Colonic mucosa (tissue), 4 donors: Measurements from ENCODE around the gene LEMD2. TPM values are rescaled to one million over a fixed set of nuclear protein-coding genes. Genes with fewer than 3 reads are reported as not detected.

Source experiments
- DNase-seq: peaks from one replicate; pipeline ENCODE4 v3.0.0-alpha.2; 2020
- H3K27ac ChIP-seq: fragments of 200-600 bp; one replicate; pipeline ENCODE4 v1.8.0; 2021
- H3K27me3 ChIP-seq: fragments of 200-600 bp; one replicate; pipeline ENCODE4 v1.8.0; 2021
- H3K36me3 ChIP-seq: fragments of 200-600 bp; one replicate; pipeline ENCODE4 v1.8.0; 2021
- H3K4me1 ChIP-seq: fragments of 200-600 bp; one replicate; pipeline ENCODE4 v1.8.0; 2021; ENCODE audit warnings: mild to moderate bottlenecking
- H3K4me3 ChIP-seq: fragments of 200-600 bp; one replicate; pipeline ENCODE4 v1.8.0; 2021
- H3K9ac ChIP-seq, 2 donors: one replicate each; pipeline ENCODE4 v1.7.0; 2013; ENCODE audit warnings: control low read depth in 2 of 2, low read depth in 2 of 2, low read length in 2 of 2
- H3K9me3 ChIP-seq: fragments of 200-600 bp; one replicate; pipeline ENCODE4 v1.8.0; 2021
- CTCF ChIP-seq: fragments of 200-600 bp; IDR thresholded peaks from one replicate; pipeline ENCODE4 v1.8.0; 2022; ENCODE audit warnings: antibody characterized with exemption, mild to moderate bottlenecking
- intact Hi-C: fragments of 100-400 bp; cut with DNase I; formaldehyde crosslinking; loops from one replicate; pipeline ENCODE4 v1.14.1; 2022
- total RNA-seq, 2 donors: library from RNA; stranded (reverse); fragmentation: NEBNext Ultra II Directional in 1 of 2; extraction: Animal tissue kit (Norgen Biotek cat#: 25700) in 1 of 2; gene quantifications; one replicate each; pipeline ENCODE4 v1.2.1, GENCODE V29; 2021
- donor health status: healthy.
- donor health status: DM: no; HTN: no; CAD: no.
- donor health status: DM: no; HTN: no; CAD: no.

The LEMD2 gene
- total RNA-seq, 2 donors from 2014 or later = 61.6 to 68.1 TPM

- Histone ChIP-seq H3K9ac (no peak overlapping the region), H3K36me3 (no peaks in the 10 kb centered on the region), H3K4me3 (no peak overlapping the region), H3K4me1 (no peaks in the 10 kb centered on the region), H3K9me3 (no peaks in the 10 kb centered on the region), H3K27me3 (no peaks in the 10 kb centered on the region), H3K27ac (no peak overlapping the region)
- intact Hi-C loops = no loop called here
- TF ChIP-seq CTCF = no peak
- no peak for DNase-seq
Measured at GRCh38 chr6:33798343-33798848, 9.5 kb upstream of the LEMD2 start.

- no peak overlapping the region for H3K27ac ChIP-seq
- no peak overlapping the region for H3K4me3 ChIP-seq
- no peak for DNase-seq
- H3K9ac ChIP-seq = no peak overlapping the region
- no peak for TF ChIP-seq CTCF
- intact Hi-C loops = no loop called here
- no peaks in the 10 kb centered on the region for H3K9me3 ChIP-seq
- no peaks in the 10 kb centered on the region for H3K36me3 ChIP-seq
- H3K4me1 ChIP-seq = no peaks in the 10 kb centered on the region
- no peaks in the 10 kb centered on the region for H3K27me3 ChIP-seq
Measured at GRCh38 chr6:33797626-33798342, 8.9 kb upstream of the LEMD2 start.

GRCh38 chr6:33794910-33795623, 6.1 kb upstream of the LEMD2 start:
- TF ChIP-seq CTCF = no peak
- Histone ChIP-seq H3K36me3 (no peaks in the 10 kb centered on the region), H3K27ac (no peak overlapping the region), H3K4me1 (no peaks in the 10 kb centered on the region), H3K27me3 (no peaks in the 10 kb centered on the region), H3K9me3 (no peaks in the 10 kb centered on the region), H3K9ac (no peak overlapping the region), H3K4me3 (no peak overlapping the region)
- DNase-seq = no peak
- intact Hi-C loops = no loop called here

GRCh38 chr6:33792981-33793380, 4.1 kb upstream of the LEMD2 start:
- H3K4me3 ChIP-seq = no peak overlapping the region
- H3K4me1 ChIP-seq = no peaks in the 10 kb centered on the region
- no peaks in the 10 kb centered on the region for H3K36me3 ChIP-seq
- no peaks in the 10 kb centered on the region for H3K27me3 ChIP-seq
- TF ChIP-seq CTCF = no peak
- H3K9ac ChIP-seq = no peak overlapping the region
- H3K27ac ChIP-seq = no peak overlapping the region
- DNase-seq = no peak
- intact Hi-C loops = no loop called here
- H3K9me3 ChIP-seq = no peaks in the 10 kb centered on the region

- no peaks in the 10 kb centered on the region for H3K9me3 ChIP-seq
- intact Hi-C loops = no loop called here
- no peak overlapping the region for H3K27ac ChIP-seq
- H3K27me3 ChIP-seq = no peaks in the 10 kb centered on the region
- no peak for TF ChIP-seq CTCF
- H3K4me1 ChIP-seq = peaks cover 7% of the 10 kb centered on the region
- H3K36me3 ChIP-seq = no peaks in the 10 kb centered on the region
- no peak for DNase-seq
- H3K4me3 ChIP-seq = no peak overlapping the region
- no peak overlapping the region for H3K9ac ChIP-seq
Measured at GRCh38 chr6:33791620-33792019, 2.7 kb upstream of the LEMD2 start.
